Calu3 (cell line): ENCODE measurements around the gene WASF2. TPM values are rescaled to one million over a fixed set of nuclear protein-coding genes. Genes with fewer than 3 reads are reported as not detected.

Experiments used
- BruUV-seq: library from RNA; stranded (reverse); fragments of 400-500 nt; replicated peaks from 2 replicates; lab custom pipeline; 2021; lab: Mats Ljungman, UMichigan
- CTCF ChIA-PET: fragments of 300-600 bp; sonication (Branson Sonifier 250); formaldehyde crosslinking; loops from one replicate; lab custom pipeline; 2022; ENCODE audit warnings: antibody characterized with exemption; lab: Charles Lee
- DNase-seq: peaks from one replicate; pipeline ENCODE4 v3.0.0; 2022
- H3K27ac Mint-ChIP-seq: one replicate; pipeline ENCODE4 v1.8.0; 2022; ENCODE audit warnings: mixed read lengths; ENCODE audit not compliant: unreplicated experiment
- H3K27me3 Mint-ChIP-seq: one replicate; pipeline ENCODE4 v1.8.0; 2022; ENCODE audit warnings: mixed read lengths; ENCODE audit not compliant: unreplicated experiment
- H3K36me3 Mint-ChIP-seq: one replicate; pipeline ENCODE4 v1.8.0; 2022; ENCODE audit warnings: mild to moderate bottlenecking, moderate library complexity, mixed read lengths; ENCODE audit not compliant: insufficient read depth, unreplicated experiment
- H3K4me1 Mint-ChIP-seq: one replicate; pipeline ENCODE4 v1.8.0; 2022; ENCODE audit warnings: mild to moderate bottlenecking, low read depth, mixed read lengths; ENCODE audit not compliant: unreplicated experiment
- H3K4me3 Mint-ChIP-seq: one replicate; pipeline ENCODE4 v1.8.0; 2022; ENCODE audit warnings: mild to moderate bottlenecking, low read depth, moderate library complexity, mixed read lengths; ENCODE audit not compliant: unreplicated experiment
- H3K9me3 Mint-ChIP-seq: one replicate; pipeline ENCODE4 v1.8.0; 2022; ENCODE audit warnings: low read depth, mixed read lengths; ENCODE audit not compliant: unreplicated experiment
- intact Hi-C: fragments of 100-400 bp; cut with micrococcal nuclease; formaldehyde crosslinking; loops from one replicate; pipeline ENCODE4 v1.10.0; 2022; ENCODE audit not compliant: unreplicated experiment
- total RNA-seq: library from RNA; stranded (reverse); gene quantifications from 2 replicates; pipeline ENCODE4 v1.2.3, GENCODE V29; 2022
- TF ChIP-seq, protein P1 (sequence below): fragments of 200-600 bp; IDR thresholded peaks from one replicate; pipeline ENCODE4 v1.8.0; 2022; ENCODE audit warnings: antibody characterized with exemption; ENCODE audit not compliant: unreplicated experiment

WASF2 gene
- total RNA-seq, 1 experiment from 2014 or later, result 79.5 TPM

- DNase-seq, result no peak
- Mint-ChIP-seq H3K4me1 (no peaks in the 10 kb centered on the region), H3K4me3 (no peak overlapping the region), H3K36me3 (peaks cover 20% of the 10 kb centered on the region), H3K27me3 (no peaks in the 10 kb centered on the region), H3K9me3 (no peaks in the 10 kb centered on the region), H3K27ac (no peak overlapping the region)
- TF ChIP-seq, protein P1, sequence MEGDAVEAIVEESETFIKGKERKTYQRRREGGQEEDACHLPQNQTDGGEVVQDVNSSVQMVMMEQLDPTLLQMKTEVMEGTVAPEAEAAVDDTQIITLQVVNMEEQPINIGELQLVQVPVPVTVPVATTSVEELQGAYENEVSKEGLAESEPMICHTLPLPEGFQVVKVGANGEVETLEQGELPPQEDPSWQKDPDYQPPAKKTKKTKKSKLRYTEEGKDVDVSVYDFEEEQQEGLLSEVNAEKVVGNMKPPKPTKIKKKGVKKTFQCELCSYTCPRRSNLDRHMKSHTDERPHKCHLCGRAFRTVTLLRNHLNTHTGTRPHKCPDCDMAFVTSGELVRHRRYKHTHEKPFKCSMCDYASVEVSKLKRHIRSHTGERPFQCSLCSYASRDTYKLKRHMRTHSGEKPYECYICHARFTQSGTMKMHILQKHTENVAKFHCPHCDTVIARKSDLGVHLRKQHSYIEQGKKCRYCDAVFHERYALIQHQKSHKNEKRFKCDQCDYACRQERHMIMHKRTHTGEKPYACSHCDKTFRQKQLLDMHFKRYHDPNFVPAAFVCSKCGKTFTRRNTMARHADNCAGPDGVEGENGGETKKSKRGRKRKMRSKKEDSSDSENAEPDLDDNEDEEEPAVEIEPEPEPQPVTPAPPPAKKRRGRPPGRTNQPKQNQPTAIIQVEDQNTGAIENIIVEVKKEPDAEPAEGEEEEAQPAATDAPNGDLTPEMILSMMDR, result no peak
- CTCF ChIA-PET, result no interaction called here
- intact Hi-C loops, result no loop called here
- no TSS peak for BruUV-seq
Measured at GRCh38 chr1:27356619-27357280, 133.2 kb downstream of the WASF2 start.

DNA sequence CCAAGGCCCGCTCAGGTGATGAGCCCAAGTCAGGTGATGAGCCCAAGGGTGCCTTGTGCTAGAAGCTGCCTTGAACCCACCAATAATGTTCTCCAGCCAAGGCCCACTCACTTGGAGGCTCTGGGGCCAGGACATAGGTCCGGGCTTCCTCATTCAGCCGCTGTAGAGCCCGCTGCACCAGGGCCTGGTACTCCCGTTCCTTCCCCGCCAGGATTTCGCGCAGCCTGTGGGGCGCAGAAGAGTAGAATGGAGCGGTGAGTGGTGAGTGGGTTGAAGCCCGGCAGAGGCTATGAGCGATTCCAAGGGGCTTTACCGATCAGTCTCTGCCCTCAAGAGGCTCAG, 133.7 kb downstream of the WASF2 start:
- DNase-seq, result no peak
- H3K4me1 Mint-ChIP-seq, result no peaks in the 10 kb centered on the region
- no peaks in the 10 kb centered on the region for H3K27me3 Mint-ChIP-seq
- H3K36me3 Mint-ChIP-seq, result peaks cover 24% of the 10 kb centered on the region
- CTCF ChIA-PET, result no interaction called here
- H3K27ac Mint-ChIP-seq, result no peak overlapping the region
- H3K4me3 Mint-ChIP-seq, result no peak overlapping the region
- H3K9me3 Mint-ChIP-seq, result no peaks in the 10 kb centered on the region
- BruUV-seq, result no TSS peak
- intact Hi-C loops, result no loop called here
- TF ChIP-seq, protein P1, result no peak

GRCh38 chr1:27355683-27356082, 134.3 kb downstream of the WASF2 start:
- BruUV-seq, result no TSS peak
- H3K27ac Mint-ChIP-seq, result no peak overlapping the region

More at GRCh38 chr1:27355683-27356082, 134.3 kb downstream of the WASF2 start:
- DNase-seq, result no peak
- Mint-ChIP-seq H3K9me3 (no peaks in the 10 kb centered on the region), H3K4me1 (no peaks in the 10 kb centered on the region), H3K36me3 (peaks cover 28% of the 10 kb centered on the region), H3K4me3 (no peak overlapping the region), H3K27me3 (no peaks in the 10 kb centered on the region)
- intact Hi-C loops, result no loop called here
- TF ChIP-seq, protein P1, result no peak
- CTCF ChIA-PET, result no interaction called here

Other genes starting within 250 kb of the WASF2 start
- gene TMEM222, start 168.0 kb downstream of the WASF2 start, total RNA-seq, result 30.4 and 32.6 TPM in 2 replicates
- gene SYTL1, start 148.1 kb downstream of the WASF2 start, total RNA-seq, result 15.0 and 16.5 TPM in 2 replicates
- 10.3 and 14.3 TPM in 2 replicates for gene MAP3K6, start 123.2 kb downstream of the WASF2 start, total RNA-seq
- gene FCN3, start 115.3 kb downstream of the WASF2 start, total RNA-seq, result not detected in 2 replicates
- not detected in 2 replicates for gene CD164L2, start 106.8 kb downstream of the WASF2 start, total RNA-seq
- gene GPR3, start 97.5 kb downstream of the WASF2 start, total RNA-seq, result 1.3 and 1.9 TPM in 2 replicates
- 20.8 and 21.5 TPM in 2 replicates for gene AHDC1, start 114.0 kb upstream of the WASF2 start, total RNA-seq
- not detected in 2 replicates for gene FGR, start 145.0 kb upstream of the WASF2 start, total RNA-seq
- 426 and 1,520 TPM in 2 replicates for gene IFI6, start 182.0 kb upstream of the WASF2 start, total RNA-seq
- gene FAM76A, start 235.8 kb upstream of the WASF2 start, total RNA-seq, result 10.7 and 11.5 TPM in 2 replicates